Aorta (tissue), 5 donors: Measurements from ENCODE around the gene GPAM. TPM values are rescaled to one million over a fixed set of nuclear protein-coding genes. Genes with fewer than 3 reads are reported as not detected.
"Not testable (repeated sequence)": the region's sequence is repeated elsewhere in the genome, so short reads cannot be mapped to it uniquely, and the experiment has no call there.

Experiments
- ATAC-seq: fragments of 200-7000 bp; cut with Tn5 transposase; one replicate; pipeline ENCODE4 v1.9.1; 2022; ENCODE audit warnings: moderate library complexity; ENCODE audit not compliant: low FRiP score
- DNase-seq, 2 donors: peaks; one replicate each; pipeline ENCODE4 v3.0.0-alpha.2; 2020
- H3K27ac ChIP-seq, 2 donors: one replicate each; pipeline ENCODE4 v1.5.1; 2013; ENCODE audit warnings: low read length in 2 of 2, mild to moderate bottlenecking in 2 of 2, moderate library complexity in 2 of 2, control low read depth in 1 of 2, inconsistent platforms in 1 of 2, low read depth in 1 of 2
- H3K27me3 ChIP-seq, 2 donors: one replicate each; pipeline ENCODE4 v1.6.1; 2013; ENCODE audit warnings: control low read depth in 1 of 2, low read length in 1 of 2, mild to moderate bottlenecking in 1 of 2, moderate library complexity in 1 of 2; ENCODE audit not compliant: insufficient read depth in 2 of 2, control insufficient read depth in 1 of 2
- H3K36me3 ChIP-seq, 2 donors: one replicate each; pipeline ENCODE4 v1.6.1; 2013; ENCODE audit warnings: control low read depth in 1 of 2, low read length in 1 of 2, mild to moderate bottlenecking in 1 of 2; ENCODE audit not compliant: insufficient read depth in 2 of 2, control insufficient read depth in 1 of 2
- H3K4me1 ChIP-seq, 2 donors: one replicate each; pipeline ENCODE4 v1.6.1; 2013; ENCODE audit warnings: low read length in 2 of 2, control low read depth in 1 of 2, mild to moderate bottlenecking in 1 of 2, moderate library complexity in 1 of 2; ENCODE audit not compliant: insufficient read depth in 2 of 2, control insufficient read depth in 1 of 2
- H3K4me3 ChIP-seq, 2 donors: one replicate each; pipeline ENCODE4 v1.5.1; 2013; ENCODE audit warnings: low read length in 2 of 2, control low read depth in 1 of 2, mild to moderate bottlenecking in 1 of 2
- H3K9me3 ChIP-seq: one replicate; pipeline ENCODE4 v1.6.1; 2013; ENCODE audit warnings: mild to moderate bottlenecking, low read length; ENCODE audit not compliant: control insufficient read depth
- WGBS, 2 donors: extraction: QIAGEN DNeasy Blood & Tissue Kit; methylation state at CpG; one replicate each; pipeline ENCODE4 v1.1.7; 2013; 5-methylcytosine and 5-hydroxymethylcytosine counted together
- intact Hi-C, 2 donors: fragments of 100-400 bp; cut with DNase I; formaldehyde crosslinking; loops; one replicate each; pipeline versions ENCODE4 v1.14.2 to v1.15.0; 2022
- polyA plus RNA-seq, 2 donors: library from polyadenylated mRNA; stranded (reverse); fragments of 200-250 nt; gene quantifications; one replicate each; pipeline ENCODE4 v1.2.3, GENCODE V29; 2013
- total RNA-seq, 2 donors: library from RNA; stranded (reverse); fragmentation: NEBNext Ultra II Directional; extraction: Animal tissue kit (Norgen Biotek cat#: 25700); gene quantifications; one replicate each; pipeline ENCODE4 v1.2.1, GENCODE V29; 2021
- donor health status: healthy with polysubstance abuse.
- donor health status: Bipolar disorder and iron deficiency.
- donor health status: DM: no; HTN: no; CAD: no.
- donor health status: DM: no; HTN: no; CAD: no.
- donor health status: DM: yes; HTN: yes; CAD: no.

The GPAM gene
- total and polyA plus RNA-seq, 4 donors = 2.6 to 13.7 (median 7.2) TPM

DNA sequence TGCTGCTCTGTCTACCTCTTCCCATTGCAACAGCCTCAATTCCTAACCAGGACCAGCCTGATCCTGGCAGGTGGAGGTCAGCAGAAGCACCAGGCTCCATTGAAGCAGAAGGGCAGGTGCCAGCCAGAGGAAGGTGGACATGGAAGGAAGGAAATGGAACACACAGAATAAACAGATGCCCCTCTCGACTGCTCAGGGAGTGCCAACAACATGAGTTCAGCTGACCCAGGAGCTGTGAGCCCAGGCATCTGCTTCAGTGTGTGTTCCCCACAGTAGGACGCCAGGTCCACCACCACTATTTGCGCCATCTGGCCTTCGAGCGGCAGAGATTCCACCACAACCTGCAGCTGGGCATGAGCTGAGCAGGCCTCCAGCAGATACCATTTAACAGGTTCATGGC lies 56.7 kb downstream of the GPAM start:
- Histone ChIP-seq H3K27ac (no peak overlapping the region), H3K4me1 (no peaks in the 10 kb centered on the region), H3K9me3 (no peaks in the 10 kb centered on the region), H3K4me3 (no peak overlapping the region), H3K36me3 (no peaks in the 10 kb centered on the region), H3K27me3 (no peaks in the 10 kb centered on the region)
- 88% methylated on average over 5 of the region's 5 CpGs for WGBS, 2 donors
- intact Hi-C loops = no loop called here
- ATAC-seq (no peak), DNase-seq (no peak)

DNA sequence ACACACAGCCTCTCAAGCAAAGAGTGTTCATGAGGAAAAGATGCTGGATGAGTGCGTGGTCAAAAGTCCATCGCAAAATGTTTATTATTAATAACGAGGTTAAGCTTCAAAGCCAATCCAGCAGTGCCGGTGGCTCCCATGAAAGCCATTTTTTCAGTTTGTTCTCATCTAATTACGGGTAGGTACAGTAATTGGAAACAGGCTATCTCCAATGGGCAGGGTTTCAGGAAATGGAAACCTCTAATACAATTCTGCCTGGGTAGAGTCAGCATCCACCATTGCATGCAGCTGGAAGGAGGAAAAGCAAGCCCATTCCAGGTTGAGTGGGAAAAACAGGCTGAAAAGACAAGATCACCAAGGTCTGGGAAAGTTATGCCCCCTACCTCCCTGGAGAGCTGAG lies 57.4 kb downstream of the GPAM start:
- Histone ChIP-seq H3K27ac (no peak overlapping the region), H3K27me3 (no peaks in the 10 kb centered on the region), H3K4me3 (no peak overlapping the region), H3K4me1 (no peaks in the 10 kb centered on the region), H3K36me3 (no peaks in the 10 kb centered on the region), H3K9me3 (no peaks in the 10 kb centered on the region)
- WGBS, 2 donors = 83% methylated on average over 5 of the region's 5 CpGs
- DNase-seq (no peak), ATAC-seq (no peak)
- intact Hi-C loops = no loop called here

DNA sequence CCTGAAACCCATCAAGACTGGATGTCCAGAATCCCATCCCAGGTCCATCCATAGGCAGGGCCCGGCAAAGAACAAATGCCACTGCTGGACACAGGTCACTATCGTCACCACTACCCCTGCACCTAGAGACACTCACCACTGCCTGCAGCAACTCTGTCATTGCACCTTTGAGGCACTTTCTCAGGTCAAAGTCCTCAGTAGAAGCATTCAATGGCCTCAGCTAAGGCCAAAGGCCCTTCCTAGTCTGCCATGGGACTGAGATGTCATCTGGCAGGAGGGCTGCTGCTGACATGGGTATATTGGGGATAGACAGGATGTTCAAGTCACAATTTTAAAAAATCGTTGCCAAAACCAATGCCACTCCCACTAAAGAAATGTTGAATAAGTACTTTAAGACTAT lies 58.7 kb downstream of the GPAM start:
- ATAC-seq = no peak
- Histone ChIP-seq H3K4me3 (no peak overlapping the region), H3K36me3 (no peaks in the 10 kb centered on the region), H3K4me1 (no peaks in the 10 kb centered on the region), H3K27me3 (no peaks in the 10 kb centered on the region), H3K9me3 (no peaks in the 10 kb centered on the region), H3K27ac (no peak overlapping the region)
- intact Hi-C loops = no loop called here
- no peak for DNase-seq
- WGBS, 2 donors = 84 to 85% methylated on average over 3 of the region's 3 CpGs

DNA sequence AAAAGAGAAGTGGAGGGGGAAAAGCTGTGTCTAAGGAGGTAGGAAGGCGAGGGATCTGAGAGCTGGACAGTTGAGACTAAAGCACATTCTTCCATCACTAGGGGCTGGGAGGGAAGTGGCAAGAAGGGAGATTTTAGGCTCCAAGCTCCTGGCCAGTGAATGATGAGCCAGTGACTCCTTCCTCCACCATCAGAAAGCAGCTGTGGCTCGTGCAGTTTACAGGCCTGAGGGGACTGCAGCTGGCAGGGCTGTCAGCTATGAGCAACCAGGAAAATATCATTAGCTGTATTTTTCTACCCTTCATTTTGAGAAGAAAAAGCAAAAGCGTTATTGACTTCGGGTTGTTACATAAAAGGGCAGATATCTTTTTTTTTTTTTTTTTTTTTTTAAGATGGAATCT lies 60.7 kb downstream of the GPAM start:
- 71 to 74% methylated on average over 4 of the region's 4 CpGs for WGBS, 2 donors
- no peak for DNase-seq

DNA sequence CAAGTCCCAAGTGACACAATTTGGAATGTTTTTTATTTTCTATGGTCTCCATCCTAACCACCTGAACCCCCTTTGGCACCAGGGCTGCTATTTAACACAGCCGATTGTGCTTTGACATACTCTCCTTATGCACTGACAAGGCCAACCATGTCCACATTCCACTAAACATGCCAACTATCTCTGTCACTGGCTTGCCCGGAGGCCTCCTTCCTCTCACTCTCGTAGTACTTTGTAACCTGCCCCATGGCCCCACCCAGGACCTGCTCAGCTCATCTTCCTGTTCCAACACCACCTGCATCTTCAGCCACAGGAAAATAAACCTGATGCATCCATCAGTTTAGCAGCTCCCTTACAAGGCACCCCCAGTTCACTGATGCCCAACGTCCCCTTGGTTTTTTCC lies 63.1 kb downstream of the GPAM start:
- no peaks in the 10 kb centered on the region for H3K27me3 ChIP-seq

More for the DNA sequence above, 60.7 kb downstream of the GPAM start:
- H3K36me3 ChIP-seq = no peaks in the 10 kb centered on the region
- no peaks in the 10 kb centered on the region for H3K27me3 ChIP-seq
- no peak overlapping the region for H3K27ac ChIP-seq
- H3K4me1 ChIP-seq = no peaks in the 10 kb centered on the region
- no peak overlapping the region for H3K4me3 ChIP-seq
- intact Hi-C loops = no loop called here
- no peaks in the 10 kb centered on the region for H3K9me3 ChIP-seq
- no peak for ATAC-seq

DNA sequence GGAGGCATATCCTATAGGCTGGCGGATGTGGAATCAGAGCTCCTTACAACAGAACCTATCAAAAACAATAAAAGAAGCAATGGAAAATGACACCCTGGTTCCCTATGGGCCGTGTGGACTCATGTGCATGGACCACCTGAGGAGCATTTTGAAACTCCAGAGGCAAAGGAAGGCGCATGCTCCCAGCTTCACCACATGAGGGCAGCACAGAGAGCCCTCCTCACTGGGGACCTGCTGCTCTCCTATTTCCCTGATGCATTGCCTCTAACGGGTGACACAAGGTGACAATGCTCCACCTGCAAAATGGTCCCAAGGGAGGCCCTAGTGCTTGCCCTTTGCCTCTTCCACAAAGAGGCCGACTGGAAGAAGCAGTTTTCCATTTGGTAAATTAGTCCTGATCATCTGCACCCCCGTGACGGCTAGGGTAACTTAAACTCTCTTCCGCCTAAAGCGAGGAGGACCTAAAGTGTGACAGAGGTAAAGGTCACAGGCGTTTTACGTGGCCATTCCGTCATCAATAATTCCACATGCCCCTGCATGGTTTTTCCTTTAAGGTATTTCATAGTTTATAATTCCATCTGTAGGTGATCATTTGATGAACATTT lies 67.7 kb downstream of the GPAM start:
- DNase-seq (no peak), ATAC-seq (no peak)
- Histone ChIP-seq H3K4me1 (no peaks in the 10 kb centered on the region), H3K9me3 (no peaks in the 10 kb centered on the region), H3K36me3 (no peaks in the 10 kb centered on the region), H3K27me3 (no peaks in the 10 kb centered on the region), H3K4me3 (no peak overlapping the region), H3K27ac (no peak overlapping the region)
- intact Hi-C loops = no loop called here
- WGBS, 2 donors = 58 to 63% methylated on average over 12 of the region's 12 CpGs

More for the DNA sequence above, 63.1 kb downstream of the GPAM start:
- Histone ChIP-seq H3K27ac (no peak overlapping the region), H3K36me3 (no peaks in the 10 kb centered on the region), H3K9me3 (no peaks in the 10 kb centered on the region), H3K4me1 (no peaks in the 10 kb centered on the region), H3K4me3 (no peak overlapping the region)
- intact Hi-C loops = no loop called here
- no peak for DNase-seq
- no peak for ATAC-seq
- WGBS, 2 donors = 75 to 80% methylated on average over 4 of the region's 4 CpGs

DNA sequence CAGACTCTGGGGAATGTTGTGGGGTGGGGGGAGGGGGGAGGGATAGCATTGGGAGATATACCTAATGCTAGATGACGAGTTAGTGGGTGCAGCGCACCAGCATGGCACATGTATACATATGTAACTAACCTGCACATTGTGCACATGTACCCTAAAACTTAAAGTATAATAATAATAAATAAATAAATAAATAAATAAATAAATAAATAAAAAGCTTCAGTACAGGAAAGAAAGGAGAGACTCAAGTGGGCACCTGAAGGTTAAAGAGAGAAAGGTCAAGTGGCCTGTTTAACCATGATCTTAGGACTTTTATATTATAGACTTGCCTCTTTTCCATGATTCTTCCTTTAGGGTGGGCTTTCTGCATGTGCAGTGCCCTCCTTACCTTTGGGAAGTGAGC lies 73.8 kb downstream of the GPAM start:
- H3K9me3 ChIP-seq, H3K27me3 ChIP-seq, ATAC-seq, DNase-seq, intact Hi-C loops, H3K27ac ChIP-seq, H3K36me3 ChIP-seq, H3K4me1 ChIP-seq, H3K4me3 ChIP-seq: not testable (repeated sequence)
- WGBS, 2 donors = 50 to 64% methylated on average over 1 to 2 of the region's 2 CpGs

Other genes with a start within 250 kb of the GPAM start
- not detected for gene TECTB, start 99.6 kb upstream of the GPAM start, total RNA-seq
- gene TECTB, start 99.6 kb upstream of the GPAM start, polyA plus RNA-seq = not detected
- 10 to 100 TPM; 13.4 to 18.4 TPM for gene ACSL5, start 190.4 kb upstream of the GPAM start, total RNA-seq
- gene ACSL5, start 190.4 kb upstream of the GPAM start, polyA plus RNA-seq = 10 to 100 TPM in 1 of 2 donors, under 1 TPM in 1; 0.92 to 18.7 TPM